Neural progenitor cell (in vitro differentiated cells): ENCODE results near the gene D2HGDH.

Experiments
- CTCF ChIP-seq: fragments of 200-600 bp; sonication (generic); IDR thresholded peaks from 2 replicates; pipeline ENCODE4 v1.5.1; 2017; ENCODE audit warnings: antibody characterized with exemption, mild to moderate bottlenecking
- EZH2 ChIP-seq: fragments of 200-600 bp; sonication (generic); IDR thresholded peaks from 2 replicates; pipeline ENCODE4 v1.6.1; 2017; ENCODE audit warnings: antibody characterized with exemption, mild to moderate bottlenecking, moderate library complexity

GRCh38 chr2:241734208-241734466 lies 293 bp upstream of the D2HGDH start:
- TF ChIP-seq EZH2 (no peak), CTCF (peak; percentile 33)
